Stimulated activated naive B cell treated with anti-CD40 and anti-IgM and Interleukin-4, amounts not matched to agents 10 μg/mL and 1 μg/mL and 100 μg/mL, for 72 hours (primary cell): ENCODE data around the gene ASZ1.
"Not testable (repeated sequence)": the region's sequence is repeated elsewhere in the genome, so short reads cannot be mapped to it uniquely, and the experiment has no call there.

Experiments
- ATAC-seq, 2 donors: fragments of 150-1000 bp; cut with Tn5 transposase; replicated peaks; 2 replicates each; pipeline ENCODE4 v1.10.0; 2021; ENCODE audit warnings: moderate library complexity in 1 of 2
- DNase-seq: peaks from one replicate; pipeline ENCODE4 v3.0.0; 2021
- H3K27ac Mint-ChIP-seq: one replicate; pipeline ENCODE4 v1.8.0; 2022; ENCODE audit warnings: mild to moderate bottlenecking, mixed read lengths
- H3K27me3 Mint-ChIP-seq, 2 donors: one replicate each; pipeline ENCODE4 v1.8.0; 2022; ENCODE audit warnings: mixed read lengths in 2 of 2
- H3K36me3 Mint-ChIP-seq, 2 donors: one replicate each; pipeline ENCODE4 v1.8.0; 2022; ENCODE audit warnings: mixed read lengths in 2 of 2, mild to moderate bottlenecking in 1 of 2
- H3K4me1 Mint-ChIP-seq, 2 donors: one replicate each; pipeline ENCODE4 v1.8.0; 2022; ENCODE audit warnings: mixed read lengths in 2 of 2, mild to moderate bottlenecking in 1 of 2
- H3K4me3 Mint-ChIP-seq, 2 donors: one replicate each; pipeline ENCODE4 v1.8.0; 2022; ENCODE audit warnings: mild to moderate bottlenecking in 2 of 2, mixed read lengths in 2 of 2, moderate library complexity in 1 of 2
- H3K9me3 Mint-ChIP-seq, 2 donors: one replicate each; pipeline ENCODE4 v1.8.0; 2022; ENCODE audit warnings: mixed read lengths in 2 of 2, mild to moderate bottlenecking in 1 of 2

Gene ASZ1

GRCh38 chr7:117427258-117427701 lies at the start of gene ASZ1:
TSS of gene ASZ1 (minus strand) at chr7:117427493. CDS start at chr7:117427460, 33 bp downstream.
- Mint-ChIP-seq H3K4me3 (no peak within 1 kb of the TSS), H3K4me1 (no peaks in the 10 kb centered on the region), H3K27me3 (no peaks in the 10 kb centered on the region), H3K27ac (no peak within 1 kb of the TSS), H3K36me3 (no peaks in the 10 kb centered on the region), H3K9me3 (no peaks in the 10 kb centered on the region)
- ATAC-seq, result no peak
- no peak for DNase-seq

- Mint-ChIP-seq H3K27me3 (peaks cover 20 to 24% of the 10 kb centered on the region in 2 donors), H3K4me1 (no peaks in the 10 kb centered on the region), H3K9me3 (no peaks in the 10 kb centered on the region), H3K27ac (no peak overlapping the region), H3K4me3 (no peak overlapping the region), H3K36me3 (no peaks in the 10 kb centered on the region)
- DNase-seq (no peak), ATAC-seq (no peak)
These were observed 49.4 kb upstream of the ASZ1 start for GRCh38 chr7:117476557-117477215.

- H3K9me3 Mint-ChIP-seq, result peaks cover 0 to 3% of the 10 kb centered on the region in 2 donors
- no peak overlapping the region for H3K27ac Mint-ChIP-seq
- H3K4me1 Mint-ChIP-seq, result no peaks in the 10 kb centered on the region
- ATAC-seq (no peak), DNase-seq (no peak)
- H3K4me3 Mint-ChIP-seq, result no peak overlapping the region
- H3K27me3 Mint-ChIP-seq, result no peaks in the 10 kb centered on the region
- no peaks in the 10 kb centered on the region for H3K36me3 Mint-ChIP-seq
These were observed 45.0 kb upstream of the ASZ1 start for GRCh38 chr7:117472335-117472734.

GRCh38 chr7:117470777-117471176 lies 43.5 kb upstream of the ASZ1 start:
- H3K27ac Mint-ChIP-seq, result no peak overlapping the region
- H3K36me3 Mint-ChIP-seq, result no peaks in the 10 kb centered on the region
- H3K9me3 Mint-ChIP-seq, result peaks cover 0 to 3% of the 10 kb centered on the region in 2 donors
- H3K4me1 Mint-ChIP-seq, result no peaks in the 10 kb centered on the region
- no peak overlapping the region for H3K4me3 Mint-ChIP-seq
- DNase-seq (no peak), ATAC-seq (no peak)
- H3K27me3 Mint-ChIP-seq, result no peaks in the 10 kb centered on the region

- no peak for ATAC-seq
- H3K4me3 Mint-ChIP-seq, result no peak overlapping the region
- H3K27ac Mint-ChIP-seq, result no peak overlapping the region
- no peaks in the 10 kb centered on the region for H3K27me3 Mint-ChIP-seq
- H3K9me3 Mint-ChIP-seq, result peaks cover 0 to 4% of the 10 kb centered on the region in 2 donors
- no peak for DNase-seq
- no peaks in the 10 kb centered on the region for H3K4me1 Mint-ChIP-seq
- no peaks in the 10 kb centered on the region for H3K36me3 Mint-ChIP-seq
These were observed 40.9 kb upstream of the ASZ1 start for GRCh38 chr7:117468174-117468573.

GRCh38 chr7:117460815-117461214 lies 33.5 kb upstream of the ASZ1 start:
- ATAC-seq, DNase-seq, H3K27me3 Mint-ChIP-seq, H3K4me1 Mint-ChIP-seq, H3K27ac Mint-ChIP-seq, H3K9me3 Mint-ChIP-seq, H3K36me3 Mint-ChIP-seq, H3K4me3 Mint-ChIP-seq: not testable (repeated sequence)

GRCh38 chr7:117459735-117460134 lies 32.4 kb upstream of the ASZ1 start:
- ATAC-seq (no peak), DNase-seq (no peak)
- Mint-ChIP-seq H3K27ac (no peak overlapping the region), H3K9me3 (peaks cover 0 to 6% of the 10 kb centered on the region in 2 donors), H3K36me3 (no peaks in the 10 kb centered on the region), H3K4me1 (no peaks in the 10 kb centered on the region), H3K27me3 (no peaks in the 10 kb centered on the region), H3K4me3 (no peak overlapping the region)

- Mint-ChIP-seq H3K27me3 (no peaks in the 10 kb centered on the region), H3K27ac (no peak overlapping the region), H3K36me3 (no peaks in the 10 kb centered on the region), H3K4me3 (no peak overlapping the region), H3K9me3 (peaks cover 0 to 6% of the 10 kb centered on the region in 2 donors), H3K4me1 (no peaks in the 10 kb centered on the region)
- ATAC-seq, result no peak
- DNase-seq, result no peak
These were observed 31.8 kb upstream of the ASZ1 start for GRCh38 chr7:117458977-117459583.

GRCh38 chr7:117448655-117449054 lies 21.4 kb upstream of the ASZ1 start:
- DNase-seq (no peak), ATAC-seq (no peak)
- Mint-ChIP-seq H3K27ac (no peak overlapping the region), H3K36me3 (no peaks in the 10 kb centered on the region), H3K27me3 (no peaks in the 10 kb centered on the region), H3K4me3 (no peak overlapping the region), H3K9me3 (peaks cover 6 to 13% of the 10 kb centered on the region in 2 donors), H3K4me1 (no peaks in the 10 kb centered on the region)

GRCh38 chr7:117446220-117446815 lies 19.0 kb upstream of the ASZ1 start:
- no peaks in the 10 kb centered on the region for H3K36me3 Mint-ChIP-seq
- H3K4me3 Mint-ChIP-seq, result no peak overlapping the region
- no peaks in the 10 kb centered on the region for H3K4me1 Mint-ChIP-seq
- ATAC-seq, result no peak
- peaks cover 6 to 11% of the 10 kb centered on the region in 2 donors for H3K9me3 Mint-ChIP-seq
- no peak for DNase-seq
- no peaks in the 10 kb centered on the region for H3K27me3 Mint-ChIP-seq
- H3K27ac Mint-ChIP-seq, result no peak overlapping the region

GRCh38 chr7:117445206-117445605 lies 17.9 kb upstream of the ASZ1 start:
- H3K4me1 Mint-ChIP-seq, result no peaks in the 10 kb centered on the region

GRCh38 chr7:117444646-117445045 lies 17.4 kb upstream of the ASZ1 start:
- ATAC-seq (no peak), DNase-seq (no peak)
- no peaks in the 10 kb centered on the region for H3K36me3 Mint-ChIP-seq
- H3K4me3 Mint-ChIP-seq, result no peak overlapping the region
- no peaks in the 10 kb centered on the region for H3K27me3 Mint-ChIP-seq
- H3K4me1 Mint-ChIP-seq, result no peaks in the 10 kb centered on the region
- no peak overlapping the region for H3K27ac Mint-ChIP-seq
- peaks cover 4 to 7% of the 10 kb centered on the region in 2 donors for H3K9me3 Mint-ChIP-seq

More at GRCh38 chr7:117445206-117445605, 17.9 kb upstream of the ASZ1 start:
- peaks cover 10 to 11% of the 10 kb centered on the region in 2 donors for H3K9me3 Mint-ChIP-seq
- DNase-seq (no peak), ATAC-seq (no peak)
- H3K36me3 Mint-ChIP-seq, result no peaks in the 10 kb centered on the region
- H3K27ac Mint-ChIP-seq, result no peak overlapping the region
- H3K4me3 Mint-ChIP-seq, result no peak overlapping the region
- H3K27me3 Mint-ChIP-seq, result no peaks in the 10 kb centered on the region

- no peaks in the 10 kb centered on the region for H3K36me3 Mint-ChIP-seq
- DNase-seq, result no peak
- no peak overlapping the region for H3K27ac Mint-ChIP-seq
- H3K4me3 Mint-ChIP-seq, result no peak overlapping the region
- no peaks in the 10 kb centered on the region for H3K27me3 Mint-ChIP-seq
- peak; percentile 82 to 95 for ATAC-seq
- no peaks in the 10 kb centered on the region for H3K4me1 Mint-ChIP-seq
- no peaks in the 10 kb centered on the region for H3K9me3 Mint-ChIP-seq
These were observed 8.3 kb upstream of the ASZ1 start for GRCh38 chr7:117435475-117436043.

- ATAC-seq, result no peak
- Mint-ChIP-seq H3K27me3 (no peaks in the 10 kb centered on the region), H3K4me3 (no peak overlapping the region), H3K27ac (no peak overlapping the region), H3K36me3 (no peaks in the 10 kb centered on the region), H3K9me3 (no peaks in the 10 kb centered on the region), H3K4me1 (no peaks in the 10 kb centered on the region)
- DNase-seq, result no peak
These were observed 3.0 kb downstream of the ASZ1 start for GRCh38 chr7:117424090-117424829.
